ENCODE measurements around the gene CCNF. TPM values are rescaled to one million over a fixed set of nuclear protein-coding genes. Genes with fewer than 3 reads are reported as not detected.

Gene CCNF
- polyA plus RNA-seq, 1 experiment: 7.1 TPM

DNA sequence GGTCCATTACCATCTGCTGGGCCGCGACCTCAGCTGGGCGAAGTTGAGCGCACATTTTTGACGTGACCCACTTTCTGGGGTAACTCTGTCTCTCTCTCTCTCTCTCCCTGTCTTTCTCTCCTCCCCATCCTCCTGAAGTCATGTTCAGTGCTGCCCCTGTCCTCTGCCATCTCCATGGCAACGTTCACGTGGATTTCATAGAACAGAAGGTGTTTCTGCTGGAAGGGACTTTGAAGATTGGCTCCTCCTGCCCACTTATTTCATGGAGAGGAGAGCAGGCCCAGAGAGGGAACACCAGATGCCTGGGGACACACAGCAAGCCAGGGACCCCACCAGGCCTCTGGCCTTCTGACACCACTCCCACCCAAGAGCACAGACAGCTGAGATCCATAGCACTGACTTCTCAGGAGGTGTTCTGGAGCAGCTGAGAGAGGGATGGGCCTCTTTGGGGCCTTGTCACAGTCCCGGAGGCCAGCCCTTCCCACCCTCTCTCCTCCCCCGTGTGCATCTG is 4.2 kb upstream of the CCNF start:
- CTCF ChIA-PET: interaction anchor here (1.0 kb wide), 1 partner anchor 85 kb away, joined by 4 read pairs; the partner anchor contains the start of gene ABCA3
- Histone ChIP-seq H3K36me3 (ENCODE audit: control insufficient read depth, insufficient read depth, low read length) (no peaks in the 10 kb centered on the region), H3K4me3 (ENCODE audit: low read depth, low read length) (no peak overlapping the region), H3K27me3 (ENCODE audit: control insufficient read depth, insufficient read depth, low read length) (peaks cover 2% of the 10 kb centered on the region; the same call in 1 of the 2 replicates)
- DNase-seq (ENCODE audit: low read depth): no peak
- TF ChIP-seq, protein P1, sequence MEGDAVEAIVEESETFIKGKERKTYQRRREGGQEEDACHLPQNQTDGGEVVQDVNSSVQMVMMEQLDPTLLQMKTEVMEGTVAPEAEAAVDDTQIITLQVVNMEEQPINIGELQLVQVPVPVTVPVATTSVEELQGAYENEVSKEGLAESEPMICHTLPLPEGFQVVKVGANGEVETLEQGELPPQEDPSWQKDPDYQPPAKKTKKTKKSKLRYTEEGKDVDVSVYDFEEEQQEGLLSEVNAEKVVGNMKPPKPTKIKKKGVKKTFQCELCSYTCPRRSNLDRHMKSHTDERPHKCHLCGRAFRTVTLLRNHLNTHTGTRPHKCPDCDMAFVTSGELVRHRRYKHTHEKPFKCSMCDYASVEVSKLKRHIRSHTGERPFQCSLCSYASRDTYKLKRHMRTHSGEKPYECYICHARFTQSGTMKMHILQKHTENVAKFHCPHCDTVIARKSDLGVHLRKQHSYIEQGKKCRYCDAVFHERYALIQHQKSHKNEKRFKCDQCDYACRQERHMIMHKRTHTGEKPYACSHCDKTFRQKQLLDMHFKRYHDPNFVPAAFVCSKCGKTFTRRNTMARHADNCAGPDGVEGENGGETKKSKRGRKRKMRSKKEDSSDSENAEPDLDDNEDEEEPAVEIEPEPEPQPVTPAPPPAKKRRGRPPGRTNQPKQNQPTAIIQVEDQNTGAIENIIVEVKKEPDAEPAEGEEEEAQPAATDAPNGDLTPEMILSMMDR (IDR thresholded peaks at IDR 0.05; ENCODE audit: insufficient read depth, low read depth, low read length): no peak
- POLR2A ChIA-PET: no interaction called here

DNA sequence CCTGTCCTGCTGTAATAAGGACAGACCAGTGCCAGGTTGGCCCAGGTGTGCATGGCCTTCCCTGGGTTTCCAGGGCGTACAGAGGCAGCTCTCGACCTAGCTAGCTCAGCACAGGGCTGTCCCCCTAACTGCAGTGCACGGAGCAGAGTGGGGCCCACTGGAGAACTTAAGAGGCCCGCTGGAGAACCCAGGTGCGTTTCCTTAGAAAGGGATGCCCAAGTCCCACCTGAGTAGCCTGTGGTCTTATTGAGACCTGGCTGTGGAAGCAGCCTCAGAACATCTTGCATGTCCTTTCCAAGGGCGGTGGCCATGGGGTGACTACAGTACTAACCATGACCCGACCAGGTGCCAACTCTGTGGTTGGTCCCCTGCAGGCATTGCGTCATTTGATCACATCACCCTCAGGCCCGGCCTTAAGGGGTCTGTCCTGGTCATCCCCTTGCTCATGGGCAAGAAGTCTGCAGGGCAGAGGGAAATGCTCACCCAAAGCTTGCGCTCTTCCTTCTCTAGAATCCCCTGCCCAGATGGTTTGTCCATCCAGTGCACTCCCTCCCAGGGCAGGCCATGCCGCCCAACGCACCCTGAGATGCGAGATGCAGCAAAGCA is 3.3 kb upstream of the CCNF start:
- Histone ChIP-seq H3K27me3 (ENCODE audit: control insufficient read depth, insufficient read depth, low read length) (peaks cover 1% of the 10 kb centered on the region; the same call in 1 of the 2 replicates), H3K36me3 (ENCODE audit: control insufficient read depth, insufficient read depth, low read length) (no peaks in the 10 kb centered on the region), H3K4me3 (ENCODE audit: low read depth, low read length) (no peak overlapping the region)
- CTCF ChIA-PET: interaction anchor here (1.0 kb wide), 1 partner anchor 86 kb away, joined by 4 read pairs; the partner anchor contains the start of gene ABCA3
- POLR2A ChIA-PET: no interaction called here
- TF ChIP-seq, protein P1 (IDR thresholded peaks at IDR 0.05; ENCODE audit: insufficient read depth, low read depth, low read length): no peak
- no peak for DNase-seq (ENCODE audit: low read depth)

DNA sequence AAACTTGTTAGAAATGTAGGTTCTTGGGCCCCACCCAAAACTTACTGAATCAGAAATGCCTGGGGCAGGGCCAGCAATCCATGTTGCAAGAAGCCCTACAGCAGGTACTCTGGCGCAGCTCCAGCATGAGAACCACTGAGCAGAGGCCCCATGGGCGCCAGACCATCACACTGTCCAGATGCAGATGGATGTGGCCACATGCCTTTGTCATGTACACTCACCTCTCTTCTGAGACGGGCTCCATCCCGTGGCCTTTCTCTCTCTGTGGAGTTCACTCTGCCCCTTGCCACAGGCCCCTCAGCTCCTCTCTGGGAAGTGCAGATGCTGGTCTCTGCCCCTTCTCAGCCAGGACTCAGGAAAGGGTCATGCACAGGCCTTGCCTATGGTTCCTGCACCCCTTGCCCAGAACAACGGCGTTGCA is 2.3 kb upstream of the CCNF start:
- H3K27me3 ChIP-seq (ENCODE audit: control insufficient read depth, insufficient read depth, low read length): no peaks in the 10 kb centered on the region
- DNase-seq (ENCODE audit: low read depth): no peak
- no peaks in the 10 kb centered on the region for H3K36me3 ChIP-seq (ENCODE audit: control insufficient read depth, insufficient read depth, low read length)
- POLR2A ChIA-PET: no interaction called here
- no peak overlapping the region for H3K4me3 ChIP-seq (ENCODE audit: low read depth, low read length)
- TF ChIP-seq, protein P1 (IDR thresholded peaks at IDR 0.05; ENCODE audit: insufficient read depth, low read depth, low read length): no peak
- CTCF ChIA-PET: interaction anchor here (1.2 to 2.2 kb wide), 3 partner anchors 11 to 87 kb away, joined by 3 to 14 read pairs (median 5); partner anchors contain the start of gene ABCA3

DNA sequence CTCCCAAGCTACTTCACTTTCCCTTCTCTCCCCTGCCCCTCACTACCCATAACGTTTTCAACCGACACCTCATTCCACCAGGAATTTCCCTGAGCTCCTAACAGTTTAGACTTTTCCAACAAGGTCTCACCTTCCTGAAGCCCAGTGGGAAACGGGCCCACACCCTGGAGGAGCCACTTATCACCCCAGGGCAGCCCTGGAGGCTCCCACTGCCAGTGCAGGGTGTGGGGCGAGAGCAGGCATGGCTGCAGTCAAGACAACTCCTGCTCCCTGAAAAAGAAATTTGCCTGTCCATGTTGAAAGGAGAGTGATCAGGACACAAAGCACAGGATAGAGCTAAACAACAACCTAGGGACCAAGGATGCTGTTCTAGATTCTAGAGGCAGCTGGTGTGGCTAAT is 1.7 kb upstream of the CCNF start:
- Histone ChIP-seq H3K36me3 (ENCODE audit: control insufficient read depth, insufficient read depth, low read length) (no peaks in the 10 kb centered on the region), H3K27me3 (ENCODE audit: control insufficient read depth, insufficient read depth, low read length) (no peaks in the 10 kb centered on the region), H3K4me3 (ENCODE audit: low read depth, low read length) (no peak overlapping the region)
- no peak for DNase-seq (ENCODE audit: low read depth)
- CTCF ChIA-PET: interaction anchor here (1.2 to 2.2 kb wide), 3 partner anchors 11 to 87 kb away, joined by 3 to 14 read pairs (median 5); partner anchors contain the start of gene ABCA3
- TF ChIP-seq, protein P1 (IDR thresholded peaks at IDR 0.05; ENCODE audit: insufficient read depth, low read depth, low read length): no peak
- POLR2A ChIA-PET: no interaction called here

DNA sequence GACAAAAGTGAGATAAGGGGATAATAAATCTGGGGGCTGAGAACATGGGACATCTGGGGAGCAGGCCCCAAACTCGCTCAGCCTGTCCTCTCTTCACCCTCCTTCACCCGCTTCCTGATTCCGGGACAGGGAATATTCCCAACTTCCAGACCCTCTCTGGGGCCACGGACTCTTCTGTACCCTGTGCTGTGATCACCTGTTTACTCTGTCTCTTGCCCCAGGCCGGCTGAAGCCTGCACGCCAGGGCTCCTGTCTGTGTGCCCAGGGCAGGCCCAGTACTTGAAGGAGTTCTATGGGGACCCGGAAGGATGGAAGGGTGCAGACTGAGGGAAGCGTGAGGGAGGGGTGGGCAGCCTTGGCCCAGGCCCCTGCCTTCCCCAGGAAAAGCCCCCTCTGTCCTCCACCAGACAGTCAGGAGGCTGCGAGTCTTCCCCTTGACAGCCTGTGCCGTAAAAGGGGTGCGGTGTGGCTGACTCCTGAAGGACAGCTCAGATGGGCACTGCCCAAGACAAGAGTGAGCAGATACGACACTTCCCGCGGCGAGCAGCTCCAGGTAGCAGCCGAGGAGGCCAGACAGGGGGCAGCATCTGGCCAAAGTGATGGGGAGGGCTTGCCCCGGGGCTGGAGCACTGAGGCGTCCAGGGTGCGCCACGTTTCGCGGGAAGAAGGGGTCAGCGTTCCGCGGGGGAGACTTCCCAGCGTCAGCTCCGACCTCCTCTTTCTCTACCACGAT is 1.0 kb upstream of the CCNF start:
- TF ChIP-seq, protein P1 (IDR thresholded peaks at IDR 0.05; ENCODE audit: insufficient read depth, low read depth, low read length): peak; percentile 47
- Histone ChIP-seq H3K36me3 (ENCODE audit: control insufficient read depth, insufficient read depth, low read length) (peaks cover 5% of the 10 kb centered on the region), H3K4me3 (ENCODE audit: low read depth, low read length) (peak overlapping the region; percentile 91), H3K27me3 (ENCODE audit: control insufficient read depth, insufficient read depth, low read length) (no peaks in the 10 kb centered on the region)
- CTCF ChIA-PET: interaction anchor here (0.6 to 2.2 kb wide), 3 partner anchors 12 to 159 kb away, joined by 3 to 14 read pairs (median 5); no protein-coding TSS in a partner anchor
- no peak for DNase-seq (ENCODE audit: low read depth)
- POLR2A ChIA-PET: no interaction called here

Measured in BJ (cell line).